HG02798 (cell line): ENCODE results near the gene OR5AC2.
A peak's percentile ranks its signal among the peaks of the same experiment; 100 is the strongest.

Source experiments
- ATAC-seq: cut with Tn5 transposase; IDR thresholded peaks from one replicate; pipeline ENCODE4 v1.9.1; 2021; ENCODE audit warnings: mild to moderate bottlenecking; ENCODE audit not compliant: unreplicated experiment, poor library complexity

The OR5AC2 gene

GRCh38 chr3:98086873-98087272 lies at the start of gene OR5AC2:
OR5AC2 (plus strand) TSS chr3:98087173; CDS start chr3:98087173, 0 bp downstream.
- ATAC-seq: no peak

GRCh38 chr3:98038286-98038685 lies 48.7 kb upstream of the OR5AC2 start:
- ATAC-seq: no peak

GRCh38 chr3:98038876-98039275 lies 48.1 kb upstream of the OR5AC2 start:
- no peak for ATAC-seq

- peak; percentile 98 for ATAC-seq
Observed at GRCh38 chr3:98039322-98040024, 47.5 kb upstream of the OR5AC2 start.

GRCh38 chr3:98041350-98041749 lies 45.6 kb upstream of the OR5AC2 start:
- no peak for ATAC-seq

GRCh38 chr3:98048586-98048985 lies 38.4 kb upstream of the OR5AC2 start:
- ATAC-seq: no peak

GRCh38 chr3:98049271-98049670 lies 37.7 kb upstream of the OR5AC2 start:
- no peak for ATAC-seq

- no peak for ATAC-seq
Observed at GRCh38 chr3:98056035-98056434, 30.9 kb upstream of the OR5AC2 start.

GRCh38 chr3:98057631-98058030 lies 29.3 kb upstream of the OR5AC2 start:
- ATAC-seq: no peak

GRCh38 chr3:98058244-98058960 lies 28.6 kb upstream of the OR5AC2 start:
- no peak for ATAC-seq

- ATAC-seq: no peak
Observed at GRCh38 chr3:98068824-98069223, 18.1 kb upstream of the OR5AC2 start.

- no peak for ATAC-seq
Observed at GRCh38 chr3:98070840-98071239, 16.1 kb upstream of the OR5AC2 start.

GRCh38 chr3:98073486-98073885 lies 13.5 kb upstream of the OR5AC2 start:
- ATAC-seq: no peak

GRCh38 chr3:98095882-98096281 lies 8.9 kb downstream of the OR5AC2 start:
- ATAC-seq: no peak

- ATAC-seq: no peak
Observed at GRCh38 chr3:98099848-98100247, 12.9 kb downstream of the OR5AC2 start.

GRCh38 chr3:98108162-98108561 lies 21.2 kb downstream of the OR5AC2 start:
- no peak for ATAC-seq

GRCh38 chr3:98109807-98110549 lies 23.0 kb downstream of the OR5AC2 start:
- no peak for ATAC-seq

- no peak for ATAC-seq
Observed at GRCh38 chr3:98110550-98110908, 23.6 kb downstream of the OR5AC2 start.

- ATAC-seq: no peak
Observed at GRCh38 chr3:98114264-98114663, 27.3 kb downstream of the OR5AC2 start.

- ATAC-seq: no peak
Observed at GRCh38 chr3:98115717-98116116, 28.7 kb downstream of the OR5AC2 start.

GRCh38 chr3:98130421-98130820 lies 43.4 kb downstream of the OR5AC2 start, which contains the start of gene OR5H1:
OR5H1 (plus strand) TSS chr3:98130721; CDS start chr3:98132698, 1,977 bp downstream.
- ATAC-seq: no peak
